Neutrophil (primary cell): ENCODE results near the gene PSMB8.
"Not testable (repeated sequence)": the region's sequence is repeated elsewhere in the genome, so short reads cannot be mapped to it uniquely, and the experiment has no call there.

Experiments
- H3K27ac ChIP-seq: fragments of 200-600 bp; sonication (generic); 2 replicates; pipeline ENCODE4 v1.5.1; 2016; ENCODE audit warnings: mild to moderate bottlenecking, moderate library complexity
- H3K27me3 ChIP-seq: fragments of 200-600 bp; sonication (generic); 2 replicates; pipeline ENCODE4 v1.6.0; 2016; ENCODE audit warnings: mild to moderate bottlenecking
- H3K36me3 ChIP-seq: fragments of 200-600 bp; sonication (generic); 2 replicates; pipeline ENCODE4 v1.5.1; 2017
- H3K4me1 ChIP-seq, 2 experiments: fragments of 200-600 bp in 1 of 2; sonication (generic) in 1 of 2; 1 replicate in 1 of 2; 2 replicates in 1 of 2; pipeline versions ENCODE4 v1.5.1 to v1.6.1; 2013 to 2016; ENCODE audit warnings: low read depth in 1 of 2, low read length in 1 of 2, mild to moderate bottlenecking in 1 of 2, moderate library complexity in 1 of 2; ENCODE audit not compliant: control insufficient read depth in 1 of 2, insufficient read depth in 1 of 2
- H3K4me3 ChIP-seq, 2 experiments: fragments of 200-600 bp in 1 of 2; sonication (generic) in 1 of 2; 1 replicate in 1 of 2; 2 replicates in 1 of 2; pipeline ENCODE4 v1.5.1; 2013 to 2016; ENCODE audit warnings: low read depth in 1 of 2, low read length in 1 of 2, mild to moderate bottlenecking in 1 of 2, moderate library complexity in 1 of 2
- H3K9me3 ChIP-seq: fragments of 200-600 bp; sonication (generic); 2 replicates; pipeline ENCODE4 v1.5.1; 2016
- TF ChIP-seq, protein P1 (sequence below): fragments of 200-600 bp; sonication (generic); IDR thresholded peaks from 2 replicates; pipeline ENCODE4 v1.5.1; 2016; ENCODE audit warnings: antibody characterized with exemption

PSMB8 gene

GRCh38 chr6:32815115-32815514 lies 28.7 kb downstream of the PSMB8 start:
- Histone ChIP-seq H3K4me1 (peaks cover 0 to 5% of the 10 kb centered on the region in 2 experiments), H3K27ac (no peak overlapping the region), H3K36me3 (no peaks in the 10 kb centered on the region), H3K27me3 (no peaks in the 10 kb centered on the region), H3K4me3 (no peak overlapping the region), H3K9me3 (no peaks in the 10 kb centered on the region)
- TF ChIP-seq, protein P1, sequence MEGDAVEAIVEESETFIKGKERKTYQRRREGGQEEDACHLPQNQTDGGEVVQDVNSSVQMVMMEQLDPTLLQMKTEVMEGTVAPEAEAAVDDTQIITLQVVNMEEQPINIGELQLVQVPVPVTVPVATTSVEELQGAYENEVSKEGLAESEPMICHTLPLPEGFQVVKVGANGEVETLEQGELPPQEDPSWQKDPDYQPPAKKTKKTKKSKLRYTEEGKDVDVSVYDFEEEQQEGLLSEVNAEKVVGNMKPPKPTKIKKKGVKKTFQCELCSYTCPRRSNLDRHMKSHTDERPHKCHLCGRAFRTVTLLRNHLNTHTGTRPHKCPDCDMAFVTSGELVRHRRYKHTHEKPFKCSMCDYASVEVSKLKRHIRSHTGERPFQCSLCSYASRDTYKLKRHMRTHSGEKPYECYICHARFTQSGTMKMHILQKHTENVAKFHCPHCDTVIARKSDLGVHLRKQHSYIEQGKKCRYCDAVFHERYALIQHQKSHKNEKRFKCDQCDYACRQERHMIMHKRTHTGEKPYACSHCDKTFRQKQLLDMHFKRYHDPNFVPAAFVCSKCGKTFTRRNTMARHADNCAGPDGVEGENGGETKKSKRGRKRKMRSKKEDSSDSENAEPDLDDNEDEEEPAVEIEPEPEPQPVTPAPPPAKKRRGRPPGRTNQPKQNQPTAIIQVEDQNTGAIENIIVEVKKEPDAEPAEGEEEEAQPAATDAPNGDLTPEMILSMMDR: no peak

GRCh38 chr6:32814145-32814544 lies 29.7 kb downstream of the PSMB8 start:
- TF ChIP-seq, protein P1: no peak
- Histone ChIP-seq H3K4me1 (peaks cover 0 to 5% of the 10 kb centered on the region in 2 experiments), H3K27me3 (no peaks in the 10 kb centered on the region), H3K36me3 (no peaks in the 10 kb centered on the region), H3K9me3 (no peaks in the 10 kb centered on the region), H3K27ac (no peak overlapping the region), H3K4me3 (no peak overlapping the region)

DNA sequence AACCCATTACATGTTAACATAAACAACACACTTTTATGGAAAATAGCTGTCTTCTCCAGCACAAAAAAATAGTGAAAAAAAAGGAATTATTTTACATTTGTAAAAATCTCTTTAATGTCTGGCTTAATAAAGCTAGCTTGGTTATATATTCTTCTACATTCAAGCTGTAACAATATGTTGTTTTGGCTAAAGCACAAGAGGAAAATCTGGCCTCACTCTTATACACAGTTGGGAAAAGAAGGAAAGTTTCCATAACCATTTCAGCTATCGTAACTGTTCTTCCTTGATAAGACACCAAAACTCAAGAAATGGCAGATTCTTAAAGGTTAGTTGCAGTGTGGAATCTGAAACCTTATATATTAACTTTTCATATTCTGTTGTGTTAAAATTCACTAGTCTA lies 34.7 kb downstream of the PSMB8 start:
- H3K27ac ChIP-seq: no peak overlapping the region
- peaks cover 4% of the 10 kb centered on the region for H3K27me3 ChIP-seq
- H3K4me1 ChIP-seq: no peaks in the 10 kb centered on the region
- no peaks in the 10 kb centered on the region for H3K9me3 ChIP-seq
- TF ChIP-seq, protein P1: no peak
- no peaks in the 10 kb centered on the region for H3K36me3 ChIP-seq
- H3K4me3 ChIP-seq: no peak overlapping the region

DNA sequence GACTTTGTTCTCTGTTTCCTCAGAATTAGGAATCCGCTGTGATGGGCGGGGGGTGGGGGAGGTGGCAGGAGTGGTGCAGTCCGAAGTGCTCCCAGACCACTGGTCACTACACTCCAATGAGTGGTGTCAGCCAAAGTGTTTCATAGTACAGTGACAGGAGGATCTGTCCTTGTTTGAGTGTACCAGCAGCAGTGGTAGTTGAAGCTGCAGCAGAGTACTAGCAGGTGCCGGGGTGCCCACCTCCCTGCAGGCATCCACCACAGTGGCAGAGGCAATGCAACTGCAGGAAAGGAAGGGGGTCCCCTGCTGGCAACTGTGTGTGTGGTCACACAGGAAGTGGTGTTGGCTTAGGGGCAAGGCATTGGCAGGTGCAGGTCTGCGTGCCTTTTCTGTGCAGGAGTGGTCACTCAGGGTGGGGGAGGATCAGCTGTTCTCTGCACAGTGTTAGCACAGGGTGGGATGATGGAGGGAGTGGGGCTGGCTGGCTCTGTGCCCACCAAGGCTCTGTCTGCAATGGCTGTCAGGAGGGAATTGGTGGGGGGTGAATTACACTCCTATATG lies 36.7 kb downstream of the PSMB8 start:
- H3K27me3 ChIP-seq: peaks cover 23% of the 10 kb centered on the region
- no peak overlapping the region for H3K4me3 ChIP-seq
- H3K4me1 ChIP-seq: no peaks in the 10 kb centered on the region
- H3K36me3 ChIP-seq: no peaks in the 10 kb centered on the region
- TF ChIP-seq, protein P1: no peak
- no peaks in the 10 kb centered on the region for H3K9me3 ChIP-seq
- no peak overlapping the region for H3K27ac ChIP-seq

GRCh38 chr6:32805404-32805803 lies 38.4 kb downstream of the PSMB8 start:
- H3K9me3 ChIP-seq, H3K36me3 ChIP-seq, H3K27ac ChIP-seq, H3K4me3 ChIP-seq, H3K4me1 ChIP-seq: not testable (repeated sequence)
- peaks cover 30% of the 10 kb centered on the region for H3K27me3 ChIP-seq

DNA sequence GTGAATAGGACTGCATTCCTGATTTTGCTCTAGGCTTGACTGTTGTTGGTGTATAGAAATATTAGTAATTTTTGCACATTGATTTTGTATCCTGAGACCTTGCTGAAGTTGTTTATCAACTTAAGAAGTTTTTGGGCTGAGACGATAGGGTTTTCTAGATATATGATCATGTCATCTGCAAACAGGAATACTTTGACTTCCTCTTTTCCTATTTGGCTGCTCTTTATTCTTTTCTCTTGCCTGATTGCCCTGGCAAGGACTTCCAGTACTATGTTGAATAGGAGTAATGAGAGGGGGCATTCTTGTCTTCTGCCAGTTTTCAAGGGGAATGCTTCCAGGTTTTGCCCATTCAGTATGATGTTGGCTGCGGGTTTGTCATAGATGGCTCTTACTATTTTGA lies 40.4 kb downstream of the PSMB8 start:
- Histone ChIP-seq H3K9me3 (no peaks in the 10 kb centered on the region), H3K4me1 (no peaks in the 10 kb centered on the region), H3K27me3 (peaks cover 30% of the 10 kb centered on the region), H3K27ac (no peak overlapping the region), H3K4me3 (no peak overlapping the region), H3K36me3 (no peaks in the 10 kb centered on the region)
- TF ChIP-seq, protein P1: no peak
